Islet of Langerhans (tissue), 1 donor: ENCODE data around the gene FGF9.

Experiments used
- FAIRE-seq: peaks from one replicate; lab custom pipeline; 2011; peaks lifted over from hg19 to GRCh38; lab: Jason Lieb, UNC

Gene FGF9

DNA sequence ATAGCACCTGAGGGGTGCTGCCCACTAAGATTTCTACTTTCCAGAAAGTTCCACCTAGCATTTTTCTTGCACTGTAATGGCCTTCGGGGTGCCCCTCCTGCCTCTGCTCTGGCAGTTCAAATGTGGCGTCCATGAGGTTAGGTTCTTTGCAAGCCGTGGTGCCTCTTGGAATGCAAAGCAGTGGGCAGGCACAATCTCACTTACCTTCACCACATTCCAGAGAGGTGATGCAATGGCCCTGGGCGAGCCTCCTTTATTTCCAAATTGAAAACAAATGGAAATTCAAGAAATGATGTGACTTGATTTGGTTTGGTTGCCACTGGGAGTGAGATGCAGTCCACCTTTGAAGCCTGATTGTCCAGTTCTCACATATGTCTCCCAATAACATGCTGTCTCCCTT, 46.9 kb downstream of the FGF9 start:
- FAIRE-seq = no peak

- no peak for FAIRE-seq
These were observed 48.6 kb downstream of the FGF9 start for GRCh38 chr13:21719463-21719862.

DNA sequence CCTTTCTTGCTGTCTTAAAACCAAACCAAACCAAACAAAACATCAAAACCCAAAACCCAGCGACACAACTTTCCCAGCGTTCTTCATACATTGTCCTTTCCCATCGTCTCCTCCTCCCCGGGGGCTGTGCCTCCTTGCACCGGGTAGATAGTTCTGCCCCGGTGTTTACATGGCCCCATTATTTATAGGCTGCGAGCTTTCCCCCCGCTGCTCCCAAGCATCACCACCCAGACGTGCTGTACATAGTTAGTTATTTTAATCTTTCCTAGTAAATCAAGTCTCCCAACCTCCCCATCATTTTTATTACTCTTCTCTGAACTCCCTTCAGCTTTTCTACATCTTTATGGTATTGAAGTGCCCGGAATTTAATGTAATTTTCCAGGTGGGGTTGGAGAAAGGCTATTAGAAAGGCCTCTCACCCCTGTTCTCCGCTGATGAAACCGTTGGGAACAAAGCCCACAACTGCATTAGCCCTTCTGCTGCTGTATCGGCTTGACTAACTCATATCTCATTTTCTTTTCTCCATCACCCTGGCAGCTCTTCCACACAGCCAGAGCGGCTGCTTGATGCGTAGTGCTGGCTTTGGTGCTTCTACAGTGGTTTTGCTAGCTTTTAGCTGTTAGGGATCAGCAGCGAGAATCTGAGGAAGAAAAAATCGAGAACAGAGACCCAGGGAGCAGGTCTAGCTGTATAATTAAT, 53.1 kb downstream of the FGF9 start:
- FAIRE-seq = no peak

GRCh38 chr13:21730186-21730880, 59.5 kb downstream of the FGF9 start:
- no peak for FAIRE-seq

- no peak for FAIRE-seq
These were observed 62.8 kb downstream of the FGF9 start for GRCh38 chr13:21733475-21734263.

DNA sequence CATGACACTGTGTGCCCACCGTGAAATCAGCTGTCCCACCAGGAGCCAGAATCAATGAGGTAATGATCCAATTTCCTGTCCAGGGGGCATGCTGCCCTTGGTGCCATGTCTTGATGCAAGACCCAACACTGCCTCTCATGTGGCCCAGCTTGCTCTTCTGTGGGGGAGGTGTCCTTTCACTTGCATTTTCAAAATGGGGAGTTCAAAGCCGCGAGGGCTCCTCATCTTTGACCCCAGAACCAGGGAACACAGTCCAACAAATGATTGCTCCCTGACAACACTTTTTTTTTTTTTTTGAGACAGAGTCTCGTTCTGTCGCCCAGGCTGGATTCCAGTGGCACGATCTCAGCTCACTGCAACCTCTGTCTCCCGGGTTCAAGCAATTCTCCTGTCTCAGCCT, 64.1 kb downstream of the FGF9 start:
- no peak for FAIRE-seq

GRCh38 chr13:21735701-21736401, 65.0 kb downstream of the FGF9 start:
- no peak for FAIRE-seq

DNA sequence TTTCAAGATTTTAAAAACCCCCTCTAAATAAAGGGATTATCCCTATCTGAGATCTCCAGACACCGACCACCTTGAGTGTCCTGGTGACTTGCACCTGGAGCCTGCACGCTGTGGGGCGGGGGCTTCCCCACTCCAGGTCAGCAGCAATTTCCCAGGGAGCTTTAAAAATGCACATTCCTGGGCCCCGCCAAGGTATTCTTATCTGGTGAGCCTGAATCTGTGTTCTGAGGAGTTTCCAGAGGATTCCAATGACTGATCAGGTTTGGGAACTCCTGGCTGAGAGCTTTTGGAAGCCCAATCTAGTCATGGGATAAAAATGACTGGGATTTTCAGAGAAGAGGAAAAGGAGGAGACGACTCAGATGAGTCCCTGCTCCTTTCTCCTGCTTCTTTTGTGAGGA, 66.1 kb downstream of the FGF9 start:
- FAIRE-seq = no peak

DNA sequence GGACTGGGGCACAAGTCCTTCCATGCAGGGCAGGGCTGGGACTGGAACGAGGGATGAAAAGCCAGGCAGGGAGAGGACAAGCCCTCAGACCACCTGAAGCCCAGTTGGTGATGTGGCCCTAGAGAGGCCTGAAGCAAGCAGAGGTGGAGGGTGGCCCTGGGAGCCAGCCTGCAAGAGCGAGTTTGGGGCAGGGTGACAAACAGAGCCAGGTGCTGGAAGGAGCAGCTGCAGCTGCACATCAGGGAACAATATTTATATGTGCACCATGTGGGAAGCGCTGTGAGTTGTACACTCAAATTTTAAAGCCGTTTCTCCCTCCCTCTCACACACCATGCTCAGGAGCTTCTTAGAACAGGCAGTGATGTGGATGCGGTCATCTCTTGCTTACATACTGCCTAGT, 67.8 kb downstream of the FGF9 start:
- no peak for FAIRE-seq

DNA sequence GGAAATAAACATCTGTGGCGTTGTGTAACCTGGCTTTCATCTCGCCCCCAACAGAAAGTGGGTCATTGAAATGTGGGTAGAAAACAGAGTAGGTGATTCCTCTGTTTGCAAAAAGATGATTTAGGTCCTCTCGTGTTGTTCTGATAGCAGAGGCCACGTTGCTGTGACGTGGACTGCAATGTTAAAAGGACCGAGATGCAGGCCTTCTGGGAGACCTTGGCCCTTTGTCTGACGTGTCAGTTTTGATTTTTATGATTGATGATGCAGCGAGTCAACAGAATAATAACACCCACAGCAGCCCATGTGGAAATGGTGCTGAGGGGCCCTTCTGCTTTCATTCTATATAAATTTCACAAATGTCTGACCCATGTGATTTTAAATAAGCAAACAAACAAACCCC, 68.9 kb downstream of the FGF9 start:
- FAIRE-seq = no peak

- FAIRE-seq = no peak
These were observed 70.6 kb downstream of the FGF9 start for GRCh38 chr13:21741396-21741979.

DNA sequence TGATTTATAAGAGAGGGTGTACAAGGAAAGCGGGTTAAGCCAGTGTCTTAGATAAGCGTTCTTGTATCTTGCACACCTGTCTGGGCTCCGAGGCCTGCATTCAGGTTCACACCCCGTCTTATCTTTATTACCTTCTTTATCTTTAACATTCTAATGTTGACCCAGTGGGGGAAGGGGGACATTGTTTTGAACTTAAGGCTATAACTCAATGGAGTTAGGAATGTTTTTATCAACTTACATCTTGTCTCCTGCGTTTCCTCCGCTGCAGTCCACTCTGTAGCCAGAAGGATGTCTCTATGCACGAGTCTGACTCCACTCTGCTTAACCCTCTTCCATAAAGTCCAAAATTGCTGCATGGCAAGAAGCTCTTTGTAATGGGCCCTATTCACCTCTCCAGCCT, 71.2 kb downstream of the FGF9 start:
- no peak for FAIRE-seq

GRCh38 chr13:21744149-21744548, 73.3 kb downstream of the FGF9 start:
- no peak for FAIRE-seq

GRCh38 chr13:21745307-21745706, 74.4 kb downstream of the FGF9 start:
- no peak for FAIRE-seq

DNA sequence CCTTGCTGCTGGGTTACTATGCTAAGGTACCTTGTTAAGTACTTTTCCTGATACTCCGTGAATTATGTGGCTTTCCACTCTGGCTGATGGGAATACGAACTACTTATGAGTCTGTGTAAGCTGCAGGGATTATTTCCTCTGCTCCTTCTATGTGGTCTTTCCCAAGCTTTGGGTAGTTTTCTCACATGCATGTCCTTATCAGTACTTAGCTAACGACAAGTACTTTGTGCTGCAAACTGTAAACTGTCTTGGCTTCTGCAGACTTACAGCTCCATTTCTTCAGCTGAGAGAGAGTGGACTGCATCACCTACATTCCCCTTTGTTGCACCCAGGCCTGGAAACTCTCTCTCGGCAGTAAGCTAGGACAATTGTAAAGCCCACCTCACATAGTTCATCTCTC, 76.6 kb downstream of the FGF9 start:
- no peak for FAIRE-seq

GRCh38 chr13:21748166-21748565, 77.3 kb downstream of the FGF9 start:
- no peak for FAIRE-seq

DNA sequence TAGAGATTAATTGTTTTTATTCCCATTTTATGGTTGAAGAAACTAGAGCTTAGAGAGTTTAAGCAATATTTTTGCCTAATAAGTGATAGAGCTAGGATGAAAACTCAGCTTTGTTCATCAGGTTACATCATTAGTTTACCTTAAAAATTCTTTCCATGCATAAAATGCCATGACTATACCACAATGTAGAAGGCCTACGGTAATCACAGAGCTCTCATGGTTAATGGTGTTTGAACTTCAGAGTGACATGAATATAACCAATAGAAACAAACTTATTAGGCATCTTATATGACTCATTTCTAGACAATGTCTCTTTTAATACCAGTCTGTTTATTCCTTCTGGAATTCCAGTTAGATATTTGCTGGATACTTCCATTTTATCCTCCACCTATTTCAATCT, 78.5 kb downstream of the FGF9 start:
- FAIRE-seq = no peak

DNA sequence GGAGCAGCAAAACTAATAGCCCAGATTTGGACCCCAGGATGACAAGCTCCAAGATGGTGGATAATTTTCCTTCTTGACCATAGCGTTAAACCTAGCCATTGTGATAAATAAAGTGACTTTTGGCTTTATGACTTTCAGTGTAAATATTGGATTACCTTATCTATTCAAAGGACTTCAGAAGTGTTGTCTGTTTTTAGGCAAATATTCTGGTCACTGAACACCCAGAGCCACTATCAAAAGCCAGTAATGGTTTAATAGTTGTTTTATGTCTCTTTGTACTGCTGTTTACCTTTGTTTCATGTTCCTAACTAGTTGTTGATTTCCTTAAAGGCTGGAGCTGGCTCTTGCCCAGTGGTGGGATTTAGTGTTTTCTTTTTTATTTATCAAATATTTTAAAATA, 81.6 kb downstream of the FGF9 start:
- no peak for FAIRE-seq

DNA sequence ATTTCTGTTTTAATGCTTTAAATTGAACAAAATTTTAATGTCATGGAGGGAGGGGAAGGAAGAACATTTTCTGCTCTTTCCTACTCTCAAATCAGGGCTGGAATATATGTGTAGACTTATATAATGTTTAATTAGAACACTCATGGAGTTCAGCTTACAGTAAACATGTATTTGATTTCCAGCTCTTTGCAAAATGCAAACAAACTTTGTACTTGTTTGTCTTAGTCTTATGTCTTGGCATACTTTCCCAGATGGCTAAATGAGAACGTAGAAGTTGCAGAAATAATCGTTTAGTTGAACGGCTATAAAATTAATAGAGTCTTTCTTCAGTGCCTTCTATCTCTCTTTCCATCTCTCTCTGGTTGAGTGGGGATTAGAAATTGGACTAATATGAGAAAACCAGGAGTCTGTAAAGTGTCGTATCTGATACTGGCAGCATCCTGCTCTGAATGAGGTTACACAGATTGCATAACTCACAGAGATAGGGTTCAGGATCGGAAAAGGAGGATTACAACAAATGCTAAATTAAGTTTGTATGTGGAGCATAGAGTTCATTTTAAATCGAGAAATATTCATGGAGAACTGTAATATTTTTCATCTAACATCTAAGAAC, 82.3 kb downstream of the FGF9 start:
- no peak for FAIRE-seq
